ENCODE data around the gene PPP3R1.

PPP3R1 gene

DNA sequence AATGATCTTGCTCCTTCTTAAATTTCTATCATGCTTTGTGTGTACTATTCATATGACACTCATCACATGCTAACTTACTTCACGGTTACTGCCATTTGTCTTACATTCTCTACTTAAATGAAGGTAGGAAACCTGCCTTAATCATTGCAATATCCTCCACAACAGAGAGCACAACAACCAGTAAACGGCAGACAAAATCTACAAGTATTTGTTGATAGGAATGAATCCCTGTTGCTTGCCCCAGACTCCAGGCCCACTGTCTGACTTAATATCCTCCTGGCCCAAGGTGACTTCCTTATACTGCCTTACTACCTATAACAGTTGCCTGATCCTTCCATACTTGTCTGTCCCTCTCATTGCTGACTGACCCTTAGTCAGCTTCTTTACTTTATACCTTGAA is 3.5 kb downstream of the PPP3R1 start:
- no peak overlapping the region for H3K27ac ChIP-seq (ENCODE audit: extremely low read depth, low read depth, low read length)
- H3K36me3 ChIP-seq (ENCODE audit: control insufficient read depth in 2 of 2, insufficient read depth in 1 of 2, low read length in 2 of 2): peaks cover 0 to 3% of the 10 kb centered on the region in 2 experiments; a peak in 1 of 3 replicates
- H3K9me3 ChIP-seq (ENCODE audit: control insufficient read depth, insufficient read depth, low read depth, low read length): no peaks in the 10 kb centered on the region
- CTCF ChIA-PET: interaction anchor here (0.7 kb wide), 1 partner anchor 127 kb away, joined by 3 read pairs; no protein-coding TSS in a partner anchor
- H3K4me1 ChIP-seq (ENCODE audit: control insufficient read depth, insufficient read depth, low read length): peaks cover 32% of the 10 kb centered on the region
- TF ChIP-seq SCRT2 (tag by site-specific recombination; IDR thresholded peaks at IDR 0.05) (peak; percentile 91), ZEB2 (tag by site-specific recombination; IDR thresholded peaks at IDR 0.05) (no peak)
- POLR2A ChIA-PET: interaction anchor here (0.6 kb wide), 1 partner anchor 532 kb away, joined by 4 read pairs; no protein-coding TSS in a partner anchor
- no peak overlapping the region for H3K4me3 ChIP-seq (ENCODE audit: low read depth, low read length)

DNA sequence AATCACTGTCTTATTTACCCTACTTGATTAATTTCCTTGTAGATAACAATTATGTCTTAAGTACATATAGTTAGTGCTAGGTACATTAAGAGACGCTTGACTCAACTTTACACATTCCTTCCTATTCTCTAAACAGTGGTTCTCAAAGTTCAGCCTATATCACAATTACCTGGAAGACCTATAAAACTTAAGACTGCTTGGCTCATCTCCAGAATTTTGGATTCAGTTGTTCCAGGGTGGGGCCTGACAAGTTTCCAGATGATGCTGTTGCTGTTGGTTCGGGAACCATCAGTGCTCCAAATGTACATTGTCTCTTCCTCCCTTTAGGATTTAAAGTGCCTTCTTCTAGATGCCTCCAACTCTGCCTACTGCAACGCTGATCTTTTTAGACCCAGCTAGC is 4.0 kb downstream of the PPP3R1 start:
- CTCF ChIA-PET: no interaction called here
- TF ChIP-seq SCRT2 (tag by site-specific recombination; IDR thresholded peaks at IDR 0.05) (no peak), ZNF768 (tag by site-specific recombination; IDR thresholded peaks at IDR 0.05) (no peak), ZBTB17 (tag by site-specific recombination; IDR thresholded peaks at IDR 0.05) (0 out of 2 replicates have a peak, but pooled peaks have one; percentile 19), SP7 (tag by site-specific recombination; IDR thresholded peaks at IDR 0.05) (peak; percentile 56), ZNF37A (tag by site-specific recombination; IDR thresholded peaks at IDR 0.05) (no peak), OSR2 (tag by site-specific recombination; IDR thresholded peaks at IDR 0.05) (peak; percentile 26; the same call in 1 of the 2 replicates), BCL6B (tag by site-specific recombination; IDR thresholded peaks at IDR 0.05) (peak; percentile 39; the same call in 1 of the 2 replicates), ZEB2 (tag by site-specific recombination; IDR thresholded peaks at IDR 0.05) (0 out of 2 replicates have a peak, but pooled peaks have one; percentile 20), ZNF776 (tag by site-specific recombination; IDR thresholded peaks at IDR 0.05; ENCODE audit: borderline replicate concordance) (no peak), SCRT1 (tag by site-specific recombination; IDR thresholded peaks at IDR 0.05; ENCODE audit: borderline replicate concordance) (no peak), KLF16 (tag by site-specific recombination; IDR thresholded peaks at IDR 0.05) (0 out of 2 replicates have a peak, but pooled peaks have one; percentile 27), ZNF560 (tag by site-specific recombination; IDR thresholded peaks at IDR 0.05; ENCODE audit: borderline replicate concordance) (no peak)
- TF ChIP-seq, protein P1, sequence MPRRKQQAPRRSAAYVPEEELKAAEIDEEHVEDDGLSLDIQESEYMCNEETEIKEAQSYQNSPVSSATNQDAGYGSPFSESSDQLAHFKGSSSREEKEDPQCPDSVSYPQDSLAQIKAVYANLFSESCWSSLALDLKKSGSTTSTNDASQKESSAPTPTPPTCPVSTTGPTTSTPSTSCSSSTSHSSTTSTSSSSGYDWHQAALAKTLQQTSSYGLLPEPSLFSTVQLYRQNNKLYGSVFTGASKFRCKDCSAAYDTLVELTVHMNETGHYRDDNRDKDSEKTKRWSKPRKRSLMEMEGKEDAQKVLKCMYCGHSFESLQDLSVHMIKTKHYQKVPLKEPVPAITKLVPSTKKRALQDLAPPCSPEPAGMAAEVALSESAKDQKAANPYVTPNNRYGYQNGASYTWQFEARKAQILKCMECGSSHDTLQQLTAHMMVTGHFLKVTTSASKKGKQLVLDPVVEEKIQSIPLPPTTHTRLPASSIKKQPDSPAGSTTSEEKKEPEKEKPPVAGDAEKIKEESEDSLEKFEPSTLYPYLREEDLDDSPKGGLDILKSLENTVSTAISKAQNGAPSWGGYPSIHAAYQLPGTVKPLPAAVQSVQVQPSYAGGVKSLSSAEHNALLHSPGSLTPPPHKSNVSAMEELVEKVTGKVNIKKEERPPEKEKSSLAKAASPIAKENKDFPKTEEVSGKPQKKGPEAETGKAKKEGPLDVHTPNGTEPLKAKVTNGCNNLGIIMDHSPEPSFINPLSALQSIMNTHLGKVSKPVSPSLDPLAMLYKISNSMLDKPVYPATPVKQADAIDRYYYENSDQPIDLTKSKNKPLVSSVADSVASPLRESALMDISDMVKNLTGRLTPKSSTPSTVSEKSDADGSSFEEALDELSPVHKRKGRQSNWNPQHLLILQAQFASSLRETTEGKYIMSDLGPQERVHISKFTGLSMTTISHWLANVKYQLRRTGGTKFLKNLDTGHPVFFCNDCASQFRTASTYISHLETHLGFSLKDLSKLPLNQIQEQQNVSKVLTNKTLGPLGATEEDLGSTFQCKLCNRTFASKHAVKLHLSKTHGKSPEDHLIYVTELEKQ (tag by site-specific recombination; IDR thresholded peaks at IDR 0.05; ENCODE audit: borderline replicate concordance): peak; percentile 32; the same call in 1 of the 2 replicates
- TF ChIP-seq, protein P2, sequence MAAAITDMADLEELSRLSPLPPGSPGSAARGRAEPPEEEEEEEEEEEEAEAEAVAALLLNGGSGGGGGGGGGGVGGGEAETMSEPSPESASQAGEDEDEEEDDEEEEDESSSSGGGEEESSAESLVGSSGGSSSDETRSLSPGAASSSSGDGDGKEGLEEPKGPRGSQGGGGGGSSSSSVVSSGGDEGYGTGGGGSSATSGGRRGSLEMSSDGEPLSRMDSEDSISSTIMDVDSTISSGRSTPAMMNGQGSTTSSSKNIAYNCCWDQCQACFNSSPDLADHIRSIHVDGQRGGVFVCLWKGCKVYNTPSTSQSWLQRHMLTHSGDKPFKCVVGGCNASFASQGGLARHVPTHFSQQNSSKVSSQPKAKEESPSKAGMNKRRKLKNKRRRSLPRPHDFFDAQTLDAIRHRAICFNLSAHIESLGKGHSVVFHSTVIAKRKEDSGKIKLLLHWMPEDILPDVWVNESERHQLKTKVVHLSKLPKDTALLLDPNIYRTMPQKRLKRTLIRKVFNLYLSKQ (tag by site-specific recombination; IDR thresholded peaks at IDR 0.05; ENCODE audit: borderline replicate concordance): no peak
- TF ChIP-seq, protein P3, sequence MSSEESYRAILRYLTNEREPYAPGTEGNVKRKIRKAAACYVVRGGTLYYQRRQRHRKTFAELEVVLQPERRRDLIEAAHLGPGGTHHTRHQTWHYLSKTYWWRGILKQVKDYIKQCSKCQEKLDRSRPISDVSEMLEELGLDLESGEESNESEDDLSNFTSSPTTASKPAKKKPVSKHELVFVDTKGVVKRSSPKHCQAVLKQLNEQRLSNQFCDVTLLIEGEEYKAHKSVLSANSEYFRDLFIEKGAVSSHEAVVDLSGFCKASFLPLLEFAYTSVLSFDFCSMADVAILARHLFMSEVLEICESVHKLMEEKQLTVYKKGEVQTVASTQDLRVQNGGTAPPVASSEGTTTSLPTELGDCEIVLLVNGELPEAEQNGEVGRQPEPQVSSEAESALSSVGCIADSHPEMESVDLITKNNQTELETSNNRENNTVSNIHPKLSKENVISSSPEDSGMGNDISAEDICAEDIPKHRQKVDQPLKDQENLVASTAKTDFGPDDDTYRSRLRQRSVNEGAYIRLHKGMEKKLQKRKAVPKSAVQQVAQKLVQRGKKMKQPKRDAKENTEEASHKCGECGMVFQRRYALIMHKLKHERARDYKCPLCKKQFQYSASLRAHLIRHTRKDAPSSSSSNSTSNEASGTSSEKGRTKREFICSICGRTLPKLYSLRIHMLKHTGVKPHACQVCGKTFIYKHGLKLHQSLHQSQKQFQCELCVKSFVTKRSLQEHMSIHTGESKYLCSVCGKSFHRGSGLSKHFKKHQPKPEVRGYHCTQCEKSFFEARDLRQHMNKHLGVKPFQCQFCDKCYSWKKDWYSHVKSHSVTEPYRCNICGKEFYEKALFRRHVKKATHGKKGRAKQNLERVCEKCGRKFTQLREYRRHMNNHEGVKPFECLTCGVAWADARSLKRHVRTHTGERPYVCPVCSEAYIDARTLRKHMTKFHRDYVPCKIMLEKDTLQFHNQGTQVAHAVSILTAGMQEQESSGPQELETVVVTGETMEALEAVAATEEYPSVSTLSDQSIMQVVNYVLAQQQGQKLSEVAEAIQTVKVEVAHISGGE (tag by site-specific recombination; conservative IDR thresholded peaks at IDR 0.05; ENCODE audit: low read depth): no peak
- H3K4me3 ChIP-seq (ENCODE audit: low read depth, low read length): no peak overlapping the region
- no peaks in the 10 kb centered on the region for H3K9me3 ChIP-seq (ENCODE audit: control insufficient read depth, insufficient read depth, low read depth, low read length)
- peaks cover 37% of the 10 kb centered on the region for H3K4me1 ChIP-seq (ENCODE audit: control insufficient read depth, insufficient read depth, low read length)
- no peak overlapping the region for H3K27ac ChIP-seq (ENCODE audit: extremely low read depth, low read depth, low read length)
- H3K36me3 ChIP-seq (ENCODE audit: control insufficient read depth in 2 of 2, insufficient read depth in 1 of 2, low read length in 2 of 2): peaks cover 0 to 3% of the 10 kb centered on the region in 2 experiments; a peak in 1 of 3 replicates
- POLR2A ChIA-PET: no interaction called here
